GM19023 (cell line): ENCODE results near the gene KCNG2.
"Not testable (repeated sequence)": the region's sequence is repeated elsewhere in the genome, so short reads cannot be mapped to it uniquely, and the experiment has no call there.

Experiments
- ATAC-seq: cut with Tn5 transposase; IDR thresholded peaks from one replicate; pipeline ENCODE4 v1.9.1; 2021; ENCODE audit warnings: mild to moderate bottlenecking, moderate library complexity; ENCODE audit not compliant: unreplicated experiment

KCNG2 gene

DNA sequence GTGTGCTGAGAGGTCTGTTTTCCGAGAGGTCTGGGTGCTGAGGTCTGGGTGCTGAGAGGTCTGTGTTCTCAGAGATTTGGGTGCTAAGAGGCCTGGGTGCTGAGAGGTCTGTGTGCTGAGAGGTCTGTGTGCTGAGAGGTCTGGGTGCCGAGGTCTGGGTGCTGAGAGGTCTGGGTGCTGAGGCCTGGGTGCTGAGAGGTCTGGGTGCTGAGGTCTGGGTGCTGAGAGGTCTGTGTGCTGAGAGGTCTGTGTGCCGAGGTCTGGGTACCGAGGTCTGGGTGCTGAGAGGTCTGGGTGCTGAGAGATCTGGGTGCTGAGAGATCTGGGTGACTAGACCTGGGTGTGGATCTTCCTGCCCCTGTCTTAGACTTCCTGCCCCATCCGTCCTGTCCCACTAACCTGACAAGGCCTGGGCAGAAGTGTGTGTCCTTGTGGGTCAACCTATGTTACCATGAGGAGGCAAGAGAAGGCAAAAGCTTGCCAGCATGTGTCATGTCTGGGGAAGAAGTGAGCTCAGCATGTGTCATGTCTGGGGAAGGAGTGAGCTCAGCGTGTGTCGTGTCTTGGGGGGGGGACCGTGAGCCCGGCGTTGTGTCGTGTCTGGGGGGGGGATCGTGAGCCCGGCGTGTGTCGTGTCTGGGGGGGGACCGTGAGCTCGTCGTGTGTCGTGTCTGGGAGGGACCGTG lies 69.3 kb downstream of the KCNG2 start:
- ATAC-seq: no peak

DNA sequence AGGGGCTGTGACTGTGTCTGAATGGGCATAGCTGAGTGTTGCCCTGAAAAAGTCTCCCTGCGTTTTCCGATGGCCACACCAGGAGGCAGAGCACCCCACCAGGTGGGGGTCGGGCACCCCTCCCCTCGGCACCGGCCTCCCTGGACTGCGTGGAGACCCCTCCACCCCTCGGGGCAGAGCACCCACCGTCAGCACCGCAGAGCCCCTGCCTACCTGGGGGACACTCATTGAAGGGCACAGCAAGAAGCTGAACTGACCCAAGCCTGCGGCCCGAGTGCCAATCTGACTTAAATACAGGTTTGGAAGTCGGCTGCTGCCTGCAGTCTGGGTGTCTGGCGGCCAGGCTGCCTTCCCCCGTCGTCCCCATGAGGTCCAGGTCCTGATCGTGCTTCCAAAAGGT lies 69.9 kb downstream of the KCNG2 start:
- ATAC-seq: no peak

DNA sequence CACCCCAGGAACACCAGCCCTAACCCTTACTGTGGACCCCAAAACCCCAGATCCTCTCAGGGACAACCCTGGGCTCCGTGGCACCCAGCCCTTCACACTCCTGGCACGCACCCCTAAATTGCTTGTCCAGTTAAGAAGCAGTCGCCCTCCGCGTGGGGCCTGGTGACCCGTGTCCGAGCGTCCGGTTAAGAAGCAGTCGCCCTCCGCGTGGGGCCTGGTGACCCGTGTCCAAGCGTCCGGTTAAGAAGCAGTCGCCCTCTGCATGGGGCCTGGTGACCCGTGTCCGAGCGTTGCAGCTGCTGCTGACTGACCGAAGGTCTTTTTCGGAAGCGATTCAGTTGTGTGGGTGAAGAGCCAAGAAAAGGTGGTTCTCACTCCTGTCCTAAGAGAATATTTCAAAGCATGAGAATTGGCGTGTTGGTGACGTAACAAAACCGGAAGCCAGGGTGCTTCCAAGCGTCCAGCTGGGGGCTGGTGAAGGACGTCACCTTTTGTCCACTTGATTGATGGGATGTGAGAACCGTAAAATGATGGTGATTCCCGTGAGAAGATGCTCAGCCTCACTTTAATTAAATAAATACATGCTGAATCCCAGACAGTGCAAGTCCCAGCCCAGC lies 70.5 kb downstream of the KCNG2 start:
- ATAC-seq: no peak

DNA sequence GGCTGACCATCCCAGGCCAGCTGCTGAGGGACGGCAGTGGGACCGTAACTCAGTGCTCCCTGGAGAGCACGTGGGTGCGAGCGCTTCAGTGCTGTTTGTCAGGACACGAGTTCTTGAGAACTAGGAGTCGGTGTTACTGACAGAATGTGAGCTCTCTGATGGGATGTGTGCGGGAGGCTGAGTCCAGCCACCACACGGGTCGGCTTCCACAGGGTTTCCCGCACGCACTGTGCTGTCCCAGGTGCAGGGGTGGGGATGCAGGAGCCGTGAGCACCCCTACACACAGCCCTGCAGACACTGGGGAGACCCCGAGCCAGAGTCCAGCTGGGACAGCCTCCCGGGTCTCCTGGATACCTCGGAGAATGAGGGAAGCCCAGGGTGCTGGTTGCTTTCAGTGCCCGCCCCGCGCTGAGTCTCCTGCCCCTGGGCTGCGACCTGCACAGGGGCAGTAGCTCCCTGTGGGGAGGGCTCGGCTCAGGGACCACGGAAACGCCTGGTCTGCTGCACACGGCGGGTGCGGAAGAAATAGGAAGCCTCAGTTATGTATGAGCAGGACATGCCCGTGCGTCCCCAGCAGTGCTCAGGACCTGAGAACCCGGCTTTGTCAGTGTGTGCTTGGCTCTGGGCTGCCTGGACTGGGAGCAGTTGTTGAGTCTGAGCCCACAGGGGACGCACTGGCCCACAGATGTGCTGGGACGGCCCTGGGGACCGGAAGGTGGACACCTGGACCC lies 71.2 kb downstream of the KCNG2 start:
- no peak for ATAC-seq

DNA sequence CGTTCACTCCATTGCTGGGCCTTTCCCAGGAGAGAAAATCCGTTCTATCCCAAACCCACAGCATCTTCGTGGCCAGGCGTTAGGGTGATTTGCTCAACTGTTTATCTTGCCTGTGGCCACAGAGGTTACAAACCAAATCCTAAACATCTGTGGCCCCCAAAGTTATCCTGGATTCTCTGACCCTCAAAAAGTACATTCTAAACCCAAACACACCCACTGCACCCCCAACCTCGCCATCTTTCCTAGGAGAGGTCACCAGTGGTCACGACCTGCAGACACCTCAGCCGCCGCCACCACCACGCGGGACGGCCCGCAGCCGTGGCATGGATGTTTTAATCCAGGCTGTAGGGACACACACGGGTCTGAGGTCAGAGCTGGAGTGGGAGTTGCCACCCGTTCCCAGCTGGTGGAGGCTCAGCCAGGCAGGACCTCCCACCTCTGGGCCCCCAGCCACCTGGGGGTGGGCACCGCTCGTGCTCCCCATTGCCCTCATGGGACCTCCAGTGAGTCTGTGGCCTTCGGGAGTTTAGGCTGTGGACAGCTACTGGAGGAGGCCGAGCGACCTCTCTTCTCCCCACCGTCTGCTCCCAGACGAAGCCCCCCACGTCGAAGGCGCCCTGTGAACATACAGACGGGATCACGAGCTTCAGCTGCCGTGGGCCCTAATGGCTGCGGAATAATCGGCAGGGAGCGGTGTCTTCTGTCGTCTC lies 72.0 kb downstream of the KCNG2 start:
- ATAC-seq: no peak

DNA sequence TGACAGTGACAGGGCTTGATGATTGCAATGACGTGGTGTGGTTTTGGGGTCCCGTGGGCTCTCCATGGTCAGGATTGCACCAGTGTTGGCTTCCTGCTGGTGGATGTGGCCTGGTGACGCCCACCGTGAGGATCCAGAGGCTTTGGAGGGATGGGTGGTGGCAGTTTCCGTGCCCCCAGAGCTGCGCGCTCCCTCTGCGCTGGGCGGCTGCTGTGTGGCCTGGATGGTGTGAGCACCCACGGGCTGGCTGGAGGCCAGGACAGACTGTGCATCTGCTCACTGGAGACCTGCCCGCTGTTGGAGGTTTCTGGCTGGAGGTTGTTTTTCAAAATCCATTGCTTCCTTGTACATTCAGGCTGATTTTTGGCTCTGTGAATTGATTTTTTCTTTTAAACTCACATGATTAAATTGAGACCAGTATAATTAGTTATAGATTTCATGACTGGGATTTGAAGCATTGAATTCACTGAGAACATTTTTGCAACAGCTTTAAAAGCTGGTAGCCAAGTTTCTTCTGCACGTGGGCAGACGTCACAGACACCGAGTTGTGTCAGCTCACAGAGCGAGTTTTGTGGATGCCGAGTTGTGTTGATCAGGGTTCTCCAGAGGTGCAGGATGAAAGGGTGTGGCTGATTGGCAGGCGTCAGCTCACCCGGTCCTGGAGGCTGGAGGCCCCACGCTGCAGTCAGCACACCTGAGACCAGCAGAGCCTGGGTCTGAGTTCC lies 72.7 kb downstream of the KCNG2 start:
- no peak for ATAC-seq

DNA sequence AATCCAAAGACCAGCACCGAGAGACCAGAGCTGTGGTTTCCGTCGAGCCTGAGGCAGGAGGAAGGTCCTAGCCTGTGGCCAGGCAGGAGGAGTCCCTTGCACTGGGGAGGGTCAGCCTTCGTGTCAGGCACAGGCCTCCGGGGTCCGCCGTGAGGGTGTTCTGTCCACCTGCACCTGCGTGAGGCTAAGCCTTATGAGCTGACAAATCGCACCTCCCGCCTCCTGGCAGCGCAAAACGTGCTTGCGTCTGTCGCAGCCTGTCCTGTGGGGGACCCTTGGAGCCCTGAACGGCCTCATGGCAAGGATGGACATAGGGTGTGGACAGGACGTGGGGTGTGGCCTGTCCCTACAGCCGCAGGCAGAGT lies 73.3 kb downstream of the KCNG2 start:
- ATAC-seq: no peak

DNA sequence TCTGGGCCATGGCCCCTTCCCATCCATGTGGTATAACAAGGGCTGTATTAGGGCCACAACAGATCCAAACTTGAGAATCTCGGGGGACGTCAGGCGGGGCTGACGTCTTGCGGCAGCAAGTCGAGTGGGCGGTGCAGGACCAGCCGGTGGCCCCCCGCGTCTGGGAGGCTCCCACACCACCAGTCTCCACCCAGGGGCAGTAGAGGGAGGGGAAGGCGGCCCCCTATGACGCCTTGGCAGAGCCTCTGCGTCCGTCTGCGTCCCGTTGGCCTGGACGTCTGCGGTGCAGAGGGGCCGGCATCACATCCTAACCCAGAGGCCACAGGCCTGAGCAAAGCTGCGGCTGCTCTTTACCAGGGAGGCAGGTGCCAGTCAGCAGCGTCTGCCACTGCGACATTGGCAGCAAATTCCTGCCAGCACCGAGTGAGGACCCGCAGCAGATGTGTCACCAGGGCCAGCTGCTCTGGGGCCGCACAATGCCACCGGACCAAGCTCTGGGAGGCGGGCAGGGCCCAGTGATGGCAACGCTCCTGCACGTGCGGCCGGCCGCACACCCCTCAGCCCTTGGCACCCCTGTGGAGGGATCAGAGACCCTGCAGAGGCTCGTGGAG lies 73.8 kb downstream of the KCNG2 start:
- no peak for ATAC-seq

DNA sequence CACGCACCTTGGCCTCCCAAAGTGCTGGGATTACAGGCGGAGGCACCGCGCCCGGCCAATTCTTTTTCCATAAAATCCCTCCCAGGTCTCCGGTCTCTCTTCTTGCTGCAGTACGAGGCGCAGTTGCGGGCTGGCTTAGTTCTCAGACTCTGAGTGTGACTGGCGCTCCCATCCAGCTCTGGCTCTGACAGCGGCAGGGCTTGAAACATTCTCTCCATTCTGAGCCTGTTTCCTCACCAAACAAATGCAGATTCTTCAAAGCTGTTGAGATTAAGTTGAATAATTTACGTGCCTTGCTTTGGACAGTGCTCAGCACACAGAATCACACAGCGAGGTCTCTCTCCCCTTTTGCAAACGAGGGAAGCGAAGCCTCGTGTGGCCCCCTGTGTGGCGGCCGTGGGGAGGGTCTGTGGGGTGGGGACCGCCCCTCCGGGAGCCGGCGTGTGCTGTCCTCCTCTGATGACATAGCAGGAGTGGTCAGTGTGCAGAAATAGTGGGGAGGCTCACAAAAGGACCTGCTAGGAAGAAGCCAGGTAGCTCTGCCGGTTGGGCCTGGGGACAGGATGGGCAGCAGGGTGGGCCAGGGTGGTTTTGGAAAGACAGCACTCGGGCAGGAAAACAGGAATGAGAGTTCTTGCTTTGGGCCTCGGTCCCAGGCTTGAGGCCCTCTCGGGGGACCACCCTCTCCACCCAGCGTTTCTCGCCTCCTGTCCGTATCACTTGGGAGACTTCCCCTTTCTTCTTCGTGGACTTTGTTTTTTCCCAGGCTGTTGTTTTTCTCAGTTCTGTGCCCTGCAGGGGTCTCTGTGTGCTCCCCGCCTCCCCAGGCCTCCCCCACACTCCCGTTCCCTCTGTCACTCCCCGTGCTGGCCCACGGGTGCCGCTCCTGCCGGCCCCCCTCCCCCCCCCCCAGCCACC lies 75.0 kb downstream of the KCNG2 start:
- ATAC-seq: no peak

DNA sequence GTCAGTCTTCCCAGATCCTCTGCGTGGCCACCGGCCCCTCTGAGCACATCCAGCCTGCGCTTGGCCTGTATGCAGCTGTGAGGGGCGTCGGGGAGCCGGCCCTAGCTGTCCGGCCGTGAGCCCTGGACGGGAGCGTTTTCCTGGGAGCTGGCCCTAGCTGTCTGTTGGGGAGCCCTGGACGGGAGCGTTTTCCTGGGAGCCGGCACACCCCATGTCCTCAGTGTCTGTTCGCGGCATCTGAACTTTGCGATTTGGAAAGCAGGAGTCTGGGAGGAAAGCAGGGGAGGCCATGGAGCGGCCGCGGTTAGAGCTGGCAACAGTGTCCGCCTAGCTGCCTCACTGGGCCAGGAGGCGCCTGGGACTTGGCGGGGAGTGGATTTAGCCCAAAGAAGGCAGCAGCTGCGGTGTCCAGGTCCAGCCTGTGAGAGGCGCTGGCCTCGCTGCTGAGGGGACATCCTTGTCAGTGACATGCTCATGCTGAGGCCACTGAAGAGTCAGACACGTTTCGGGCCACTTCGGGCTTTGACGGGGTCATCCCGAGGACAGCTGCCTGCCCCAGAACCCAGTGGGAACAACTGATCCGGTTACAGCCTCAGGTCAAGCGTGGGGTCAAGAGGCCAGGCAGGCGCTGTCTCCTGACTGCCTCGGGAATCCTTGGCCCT lies 75.8 kb downstream of the KCNG2 start:
- no peak for ATAC-seq

DNA sequence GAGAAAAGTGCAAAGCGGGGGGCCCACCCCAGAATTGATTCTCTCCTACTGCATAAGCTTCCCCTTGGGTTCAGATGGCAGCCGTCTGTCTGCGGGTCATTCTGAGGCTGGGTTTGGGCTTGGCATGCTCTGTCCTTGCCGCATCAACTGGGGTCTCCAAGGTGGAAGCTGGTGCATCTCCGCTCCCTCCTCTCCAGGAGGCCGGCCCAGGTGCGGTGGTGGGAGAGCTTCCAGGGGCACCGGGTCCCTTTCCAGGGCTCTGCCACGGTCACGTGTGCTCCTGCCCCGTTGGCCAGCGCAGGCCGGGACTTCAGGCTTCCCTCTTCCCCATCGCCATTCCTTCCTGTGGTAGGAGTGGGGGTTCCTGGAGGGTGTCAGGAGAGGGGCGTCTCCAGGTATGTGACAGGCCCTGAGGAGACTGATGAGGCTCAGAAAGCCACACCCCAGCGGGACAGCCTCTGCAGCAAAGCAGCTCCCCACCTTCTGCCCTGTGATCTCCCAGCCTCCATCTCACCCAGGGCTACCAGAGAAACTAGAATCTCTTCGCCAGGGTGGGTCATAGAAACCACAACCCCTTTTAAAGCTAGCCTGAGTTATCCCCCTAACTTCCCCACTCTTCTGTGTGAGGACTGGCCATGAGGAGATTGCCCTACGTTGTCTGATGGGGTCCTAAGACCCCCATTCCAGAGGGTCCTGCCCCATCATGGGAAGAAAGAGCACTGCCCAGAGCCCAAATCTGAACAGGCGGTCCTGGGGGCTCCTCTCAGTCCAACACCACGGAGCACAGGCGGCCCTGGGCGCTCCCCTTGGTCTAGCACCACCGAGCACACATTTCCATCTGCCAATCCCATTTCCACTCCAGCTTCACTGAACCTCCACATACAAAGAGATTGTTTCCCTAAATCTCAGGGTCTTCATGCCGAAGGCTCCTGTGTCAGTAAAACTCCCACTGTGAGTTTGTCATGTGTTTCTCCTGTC lies 77.1 kb downstream of the KCNG2 start:
- no peak for ATAC-seq

DNA sequence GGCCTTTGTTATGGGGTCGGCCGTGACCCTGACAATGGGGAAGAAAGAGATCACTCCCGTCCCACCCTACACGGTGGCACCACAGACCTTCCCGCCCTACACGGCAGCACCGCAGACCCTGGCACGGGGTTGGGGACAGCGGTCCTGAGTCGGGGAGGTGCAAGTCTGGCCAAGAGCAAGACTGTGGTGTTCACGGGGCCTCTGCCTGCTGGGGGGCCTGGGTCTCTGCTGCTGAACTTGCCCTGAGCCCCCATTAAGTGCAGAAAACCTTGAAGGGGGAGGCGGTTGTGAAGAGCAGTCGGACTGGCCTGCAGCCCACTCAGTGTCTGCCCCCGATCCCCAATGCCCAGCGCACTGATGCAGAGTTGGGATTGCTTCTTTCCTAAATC lies 77.8 kb downstream of the KCNG2 start:
- ATAC-seq: no peak

DNA sequence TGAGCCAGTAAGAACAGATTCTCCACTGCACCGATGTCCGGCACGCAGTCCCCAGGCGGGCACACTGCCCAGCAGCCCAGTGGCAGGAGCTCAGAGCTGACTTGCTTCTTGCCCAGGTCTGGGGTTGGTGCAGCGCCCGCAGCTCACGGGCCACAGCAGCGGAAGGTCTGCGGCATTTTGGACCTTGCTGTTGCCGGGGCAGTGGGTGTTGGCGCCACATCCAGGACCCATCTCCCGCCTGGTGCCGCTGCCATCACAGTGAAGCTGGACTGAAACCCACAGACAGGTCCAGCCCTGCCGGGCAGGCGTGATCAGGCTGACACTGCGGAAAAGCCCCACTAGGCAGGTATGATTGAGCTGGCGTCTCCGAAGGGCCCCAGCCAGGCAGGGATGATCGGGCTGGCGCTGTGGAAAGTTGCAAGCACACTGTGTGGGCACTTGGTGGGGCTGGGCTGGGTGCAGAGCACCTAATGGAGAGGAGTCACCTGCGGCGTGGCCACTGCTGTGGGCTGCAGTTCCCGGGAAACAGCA lies 78.3 kb downstream of the KCNG2 start:
- no peak for ATAC-seq

DNA sequence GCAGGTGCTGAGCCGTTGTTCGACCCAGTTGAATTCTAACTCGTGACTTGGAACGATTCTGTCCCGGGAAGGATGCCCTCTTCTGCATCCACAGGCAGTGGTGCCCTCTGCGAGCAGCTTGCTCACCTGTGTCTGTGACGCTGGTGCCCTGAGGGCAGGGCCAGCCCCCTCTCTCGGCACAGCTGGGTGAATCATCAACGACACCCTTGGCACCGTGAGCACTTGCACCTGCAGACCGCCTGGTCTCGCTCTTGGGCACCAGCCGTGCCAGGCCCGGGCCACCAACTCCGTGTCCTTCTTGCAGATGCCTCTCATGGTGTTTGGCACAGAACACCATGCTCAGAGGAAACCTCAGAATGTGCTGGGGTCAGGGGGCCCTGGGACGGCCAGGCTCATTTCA lies 78.8 kb downstream of the KCNG2 start:
- ATAC-seq: no peak

DNA sequence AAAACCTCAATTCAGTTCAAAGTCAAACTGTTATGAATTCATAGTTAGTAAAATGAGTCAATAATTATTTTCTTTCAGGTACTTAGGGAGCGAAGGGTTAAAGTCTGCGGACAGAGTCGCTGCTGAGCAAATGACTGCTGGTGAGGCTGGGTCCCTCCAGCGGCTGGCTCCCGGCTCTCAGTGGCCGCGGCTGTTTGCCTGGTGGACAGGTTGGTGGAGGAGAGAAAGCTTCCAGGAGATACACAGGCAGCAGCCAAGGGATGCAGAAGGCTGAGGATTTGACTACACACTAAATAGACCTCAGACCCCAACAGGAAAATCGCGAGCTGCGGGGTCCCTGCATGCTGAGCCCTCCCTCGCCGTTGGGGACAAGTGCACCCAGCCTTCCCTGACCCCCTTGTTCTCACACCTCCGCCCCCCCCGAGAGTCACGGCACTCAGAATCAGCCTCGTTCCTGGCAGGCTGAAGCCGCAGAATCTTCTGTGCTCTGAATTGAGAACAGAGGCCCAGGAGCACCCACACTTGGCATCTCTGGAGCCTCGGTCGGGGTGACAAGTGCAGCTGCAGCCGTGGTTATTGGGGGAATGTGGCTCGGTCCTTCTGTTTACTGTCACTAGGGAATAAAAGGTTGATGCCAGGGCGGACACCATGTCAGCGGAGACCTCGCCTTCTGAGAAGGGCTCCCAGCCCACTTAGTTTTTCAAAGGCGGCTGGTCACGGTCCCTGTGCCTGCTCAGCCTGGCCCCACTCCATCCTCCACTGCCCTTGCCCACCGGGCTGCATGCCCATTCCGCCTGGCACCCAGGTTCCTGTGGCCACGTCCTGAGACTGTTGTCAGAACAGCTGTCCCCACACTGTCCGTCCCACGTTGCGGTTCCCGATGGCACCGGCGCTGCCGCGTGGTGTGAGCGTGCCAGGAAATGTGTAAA lies 79.7 kb downstream of the KCNG2 start:
- no peak for ATAC-seq

DNA sequence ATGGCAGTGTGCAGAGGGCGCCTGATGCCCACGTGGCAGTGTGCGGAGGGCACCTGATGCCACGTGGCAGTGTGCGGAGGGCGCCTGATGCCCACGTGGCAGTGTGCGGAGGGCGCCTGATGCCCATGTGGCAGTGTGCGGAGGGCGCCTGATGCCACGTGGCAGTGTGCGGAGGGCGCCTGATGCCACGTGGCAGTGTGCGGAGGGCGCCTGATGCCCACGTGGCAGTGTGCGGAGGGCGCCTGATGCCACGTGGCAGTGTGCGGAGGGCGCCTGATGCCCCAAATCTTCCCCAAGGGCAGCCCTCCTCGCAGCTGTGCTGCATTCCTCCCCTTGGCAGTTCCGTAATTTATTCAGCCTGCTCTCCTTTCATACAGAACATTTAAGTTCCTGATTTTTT lies 80.5 kb downstream of the KCNG2 start:
- ATAC-seq: not testable (repeated sequence)
